BLaER1 (cell line): ENCODE measurements around the gene PMFBP1.
"Not testable (repeated sequence)": the region's sequence is repeated elsewhere in the genome, so short reads cannot be mapped to it uniquely, and the experiment has no call there.

Experiments used
- H3K27ac ChIP-seq: shearing (Covaris generic); formaldehyde crosslinking; 2 replicates; pipeline ENCODE4 v1.8.1; 2022
- H3K27me3 ChIP-seq: shearing (Covaris generic); formaldehyde crosslinking; 2 replicates; pipeline ENCODE4 v1.8.1; 2022
- H3K36me3 ChIP-seq: shearing (Covaris generic); formaldehyde crosslinking; 2 replicates; pipeline ENCODE4 v1.8.1; 2022
- H3K4me1 ChIP-seq: shearing (Covaris generic); formaldehyde crosslinking; 2 replicates; pipeline ENCODE4 v1.8.1; 2022
- H3K4me2 ChIP-seq: shearing (Covaris generic); formaldehyde crosslinking; 2 replicates; pipeline ENCODE4 v1.8.1; 2022
- H3K4me3 ChIP-seq: shearing (Covaris generic); formaldehyde crosslinking; 2 replicates; pipeline ENCODE4 v1.8.1; 2022
- H3K9ac ChIP-seq: shearing (Covaris generic); formaldehyde crosslinking; 2 replicates; pipeline ENCODE4 v1.8.1; 2022
- H3K9me3 ChIP-seq: shearing (Covaris generic); formaldehyde crosslinking; 2 replicates; pipeline ENCODE4 v1.8.1; 2022
- H4K20me1 ChIP-seq: shearing (Covaris generic); formaldehyde crosslinking; 2 replicates; pipeline ENCODE4 v1.8.1; 2022
- Cebpa-rat ChIP-seq: shearing (Covaris generic); IDR thresholded peaks from 2 replicates; pipeline ENCODE4 v1.8.1; 2022

The PMFBP1 gene

GRCh38 chr16:72099377-72099818, 72.6 kb downstream of the PMFBP1 start:
- TF ChIP-seq Cebpa-rat, result no peak
- Histone ChIP-seq H3K36me3 (peaks cover 87% of the 10 kb centered on the region), H3K9me3 (no peaks in the 10 kb centered on the region)

GRCh38 chr16:72098936-72099335, 73.0 kb downstream of the PMFBP1 start:
- Histone ChIP-seq H3K27ac (no peak overlapping the region), H3K9ac (no peak overlapping the region), H3K4me1 (peaks cover 27% of the 10 kb centered on the region), H3K9me3 (no peaks in the 10 kb centered on the region), H3K27me3 (no peaks in the 10 kb centered on the region), H3K4me3 (no peak overlapping the region), H4K20me1 (peaks cover 63% of the 10 kb centered on the region), H3K36me3 (peaks cover 83% of the 10 kb centered on the region), H3K4me2 (no peak overlapping the region)
- TF ChIP-seq Cebpa-rat, result no peak

More at GRCh38 chr16:72099377-72099818, 72.6 kb downstream of the PMFBP1 start:
- Histone ChIP-seq H3K9ac (no peak overlapping the region), H3K27me3 (no peaks in the 10 kb centered on the region), H3K4me3 (no peak overlapping the region), H3K27ac (no peak overlapping the region), H3K4me2 (no peak overlapping the region), H4K20me1 (peaks cover 59% of the 10 kb centered on the region), H3K4me1 (peaks cover 25% of the 10 kb centered on the region)

GRCh38 chr16:72094266-72094610, 77.7 kb downstream of the PMFBP1 start:
- Histone ChIP-seq H3K36me3 (peaks cover 58% of the 10 kb centered on the region), H3K4me2 (peak overlapping the region; percentile 97), H3K9ac (peak overlapping the region; percentile 90), H3K27ac (peak overlapping the region; percentile 88), H3K4me3 (peak overlapping the region; percentile 96), H4K20me1 (peaks cover 82% of the 10 kb centered on the region), H3K9me3 (no peaks in the 10 kb centered on the region), H3K27me3 (no peaks in the 10 kb centered on the region), H3K4me1 (peaks cover 40% of the 10 kb centered on the region)
- TF ChIP-seq Cebpa-rat, result no peak

GRCh38 chr16:72093448-72094265, 78.3 kb downstream of the PMFBP1 start, which contains the start of the genes DHX38 and TXNL4B:
Gene DHX38 (plus strand): TSS chr16:72093847. CDS start chr16:72096158, 2,311 bp downstream.
Gene TXNL4B (minus strand): TSS chr16:72093620. CDS start chr16:72090749, 2,871 bp downstream.
- H3K27me3 ChIP-seq, result no peaks in the 10 kb centered on the region
- H3K9ac ChIP-seq, result peak within 1 kb of the TSS; percentile 90
- H3K27ac ChIP-seq, result peak within 1 kb of the TSS; percentile 88
- H3K4me1 ChIP-seq, result peaks cover 40% of the 10 kb centered on the region
- no peak for TF ChIP-seq Cebpa-rat
- peaks cover 58% of the 10 kb centered on the region for H3K36me3 ChIP-seq
- H4K20me1 ChIP-seq, result peaks cover 77% of the 10 kb centered on the region
- H3K9me3 ChIP-seq, result no peaks in the 10 kb centered on the region
- peak within 1 kb of the TSS; percentile 96 for H3K4me3 ChIP-seq
- peak within 1 kb of the TSS; percentile 97 for H3K4me2 ChIP-seq

GRCh38 chr16:72092832-72093447, 79.0 kb downstream of the PMFBP1 start:
- Histone ChIP-seq H3K27ac (peak overlapping the region; percentile 77), H3K9me3 (no peaks in the 10 kb centered on the region), H3K9ac (peak overlapping the region; percentile 90), H3K4me2 (peak overlapping the region; percentile 95), H4K20me1 (peaks cover 72% of the 10 kb centered on the region), H3K4me1 (peaks cover 40% of the 10 kb centered on the region), H3K36me3 (peaks cover 58% of the 10 kb centered on the region), H3K27me3 (no peaks in the 10 kb centered on the region), H3K4me3 (peak overlapping the region; percentile 96)
- TF ChIP-seq Cebpa-rat, result no peak

- Histone ChIP-seq H3K9me3 (no peaks in the 10 kb centered on the region), H3K4me3 (no peak overlapping the region), H3K4me1 (peaks cover 40% of the 10 kb centered on the region), H3K36me3 (peaks cover 58% of the 10 kb centered on the region), H3K4me2 (peak overlapping the region; percentile 95; the same call in 1 of the 2 replicates), H3K9ac (no peak overlapping the region), H3K27me3 (no peaks in the 10 kb centered on the region), H3K27ac (no peak overlapping the region), H4K20me1 (peaks cover 57% of the 10 kb centered on the region)
- no peak for TF ChIP-seq Cebpa-rat
Observed at GRCh38 chr16:72091217-72091616, 80.7 kb downstream of the PMFBP1 start.

- TF ChIP-seq Cebpa-rat, result no peak
- Histone ChIP-seq H3K9ac (no peak overlapping the region), H3K27ac (no peak overlapping the region), H3K4me2 (no peak overlapping the region), H3K4me1 (no peaks in the 10 kb centered on the region), H4K20me1 (peaks cover 8% of the 10 kb centered on the region), H3K9me3 (peaks cover 25% of the 10 kb centered on the region), H3K27me3 (no peaks in the 10 kb centered on the region), H3K36me3 (peaks cover 69% of the 10 kb centered on the region), H3K4me3 (no peak overlapping the region)
Observed at GRCh38 chr16:72085002-72085401, 87.0 kb downstream of the PMFBP1 start.

- Histone ChIP-seq H3K36me3 (peaks cover 63% of the 10 kb centered on the region), H3K4me1 (no peaks in the 10 kb centered on the region), H3K4me2 (no peak overlapping the region), H3K27me3 (no peaks in the 10 kb centered on the region), H3K9ac (no peak overlapping the region), H4K20me1 (peaks cover 3% of the 10 kb centered on the region; the same call in 1 of the 2 replicates), H3K4me3 (no peak overlapping the region), H3K9me3 (peaks cover 30% of the 10 kb centered on the region), H3K27ac (no peak overlapping the region)
- TF ChIP-seq Cebpa-rat, result no peak
Observed at GRCh38 chr16:72084445-72084844, 87.5 kb downstream of the PMFBP1 start.

- Histone ChIP-seq H4K20me1 (no peaks in the 10 kb centered on the region), H3K27ac (no peak overlapping the region), H3K9me3 (peaks cover 32% of the 10 kb centered on the region), H3K4me3 (no peak overlapping the region), H3K36me3 (peaks cover 62% of the 10 kb centered on the region), H3K9ac (no peak overlapping the region), H3K27me3 (no peaks in the 10 kb centered on the region), H3K4me1 (no peaks in the 10 kb centered on the region), H3K4me2 (no peak overlapping the region)
- TF ChIP-seq Cebpa-rat, result no peak
Observed at GRCh38 chr16:72083778-72084404, 88.1 kb downstream of the PMFBP1 start.

- H3K4me3 ChIP-seq, H4K20me1 ChIP-seq, H3K9ac ChIP-seq, H3K27me3 ChIP-seq, H3K4me1 ChIP-seq, H3K4me2 ChIP-seq, H3K27ac ChIP-seq: not testable (repeated sequence)
- H3K36me3 ChIP-seq, result peaks cover 14% of the 10 kb centered on the region; the same call in 1 of the 2 replicates
- H3K9me3 ChIP-seq, result peaks cover 11% of the 10 kb centered on the region
Observed at GRCh38 chr16:72076991-72077706, 94.8 kb downstream of the PMFBP1 start.

- H4K20me1 ChIP-seq, H3K4me3 ChIP-seq, H3K4me2 ChIP-seq, H3K27ac ChIP-seq, H3K27me3 ChIP-seq, H3K9ac ChIP-seq, H3K4me1 ChIP-seq, H3K9me3 ChIP-seq: not testable (repeated sequence)
- peaks cover 14% of the 10 kb centered on the region; the same call in 1 of the 2 replicates for H3K36me3 ChIP-seq
Observed at GRCh38 chr16:72075067-72075466, 96.9 kb downstream of the PMFBP1 start.
